Endothelial cell of umbilical vein (primary cell): ENCODE results near the gene SOCS4. TPM values are rescaled to one million over a fixed set of nuclear protein-coding genes. Genes with fewer than 3 reads are reported as not detected.

Experiments
- BruUV-seq: library from RNA; stranded (reverse); fragments of 400-500 nt; replicated peaks from 2 replicates; lab custom pipeline; 2021; lab: Mats Ljungman, UMichigan
- CTCF ChIA-PET: fragments of 300-600, 350-600 bp; sonication (Branson Sonifier 250); formaldehyde crosslinking; loops from one replicate; lab custom pipeline; 2021; ENCODE audit warnings: antibody characterized with exemption, inconsistent platforms; lab: Charles Lee
- POLR2A ChIA-PET: fragments of 300-600, 350-600 bp; sonication (Branson Sonifier 250); formaldehyde crosslinking; loops from one replicate; lab custom pipeline; 2021; ENCODE audit warnings: antibody characterized with exemption, inconsistent platforms; lab: Charles Lee
- DNase-seq: peaks from one replicate; pipeline ENCODE4 v3.0.0-alpha.2; 2011; ENCODE audit warnings: low read depth, low spot score
- FAIRE-seq: peaks from 2 replicates; lab custom pipeline; 2011; peaks lifted over from hg19 to GRCh38; lab: Jason Lieb, UNC
- H2AFZ ChIP-seq: 2 replicates; pipeline ENCODE4 v1.6.0; 2012; ENCODE audit warnings: low read depth, low read length, control low read depth, inconsistent platforms
- H3K27ac ChIP-seq: 2 replicates; pipeline ENCODE4 v1.5.1; 2011; ENCODE audit warnings: low read depth, mild to moderate bottlenecking, control low read depth, low read length, moderate library complexity; ENCODE audit not compliant: insufficient read depth
- H3K27me3 ChIP-seq, 2 experiments: 2 replicates each; pipeline versions ENCODE4 v1.6.0 to v1.6.1; 2011; ENCODE audit warnings: low read length in 2 of 2, mixed read lengths in 1 of 2; ENCODE audit not compliant: control insufficient read depth in 2 of 2, insufficient read depth in 2 of 2
- H3K36me3 ChIP-seq, 2 experiments: 2 replicates in 1 of 2; 3 replicates in 1 of 2; pipeline ENCODE4 v1.5.1; 2011; ENCODE audit warnings: low read length in 2 of 2, mild to moderate bottlenecking in 1 of 2, moderate library complexity in 1 of 2; ENCODE audit not compliant: control insufficient read depth in 2 of 2, insufficient read depth in 2 of 2; ENCODE audit errors: extremely low read depth in 1 of 2
- H3K4me1 ChIP-seq: 3 replicates; pipeline ENCODE4 v1.5.1; 2011; ENCODE audit warnings: mild to moderate bottlenecking, low read length; ENCODE audit not compliant: control insufficient read depth, insufficient read depth; ENCODE audit errors: extremely low read depth
- H3K4me2 ChIP-seq: 2 replicates; pipeline ENCODE4 v1.6.1; 2011; ENCODE audit warnings: low read length, control low read depth, mixed read lengths; ENCODE audit not compliant: insufficient read depth
- H3K4me3 ChIP-seq, 3 experiments: fragments of 200-600 bp in 1 of 3; sonication (generic), shearing (Covaris generic) in 1 of 3; replicated peaks in 1 of 3; 2 replicates each; pipeline ENCODE4 v1.5.1; 2011 to 2016; ENCODE audit warnings: control low read depth in 3 of 3, low read length in 3 of 3, mild to moderate bottlenecking in 2 of 3, inconsistent platforms in 1 of 3, low read depth in 1 of 3, moderate library complexity in 1 of 3; ENCODE audit not compliant: insufficient read depth in 1 of 3
- H3K79me2 ChIP-seq: 2 replicates; pipeline ENCODE4 v1.6.0; 2012; ENCODE audit warnings: low read length, inconsistent platforms; ENCODE audit not compliant: control insufficient read depth, insufficient read depth
- H3K9ac ChIP-seq: replicated peaks from 2 replicates; pipeline ENCODE3; 2011; ENCODE audit warnings: low read length, control low read depth; ENCODE audit not compliant: insufficient read depth; ENCODE audit errors: extremely low read depth
- H3K9me1 ChIP-seq: replicated peaks from 3 replicates; pipeline ENCODE4 v1.6.0; 2011; ENCODE audit warnings: mild to moderate bottlenecking, low read length; ENCODE audit not compliant: control insufficient read depth, insufficient read depth; ENCODE audit errors: extremely low read depth
- H3K9me3 ChIP-seq: replicated peaks from 2 replicates; pipeline ENCODE4 v1.5.1; 2012; ENCODE audit warnings: low read length, inconsistent platforms; ENCODE audit not compliant: control insufficient read depth, insufficient read depth
- H4K20me1 ChIP-seq: replicated peaks from 2 replicates; pipeline ENCODE3; 2011; ENCODE audit warnings: mild to moderate bottlenecking, low read length; ENCODE audit not compliant: control insufficient read depth, insufficient read depth; ENCODE audit errors: extremely low read depth
- EZH2 ChIP-seq: IDR thresholded peaks from 2 replicates; pipeline ENCODE4 v1.6.1; 2012; ENCODE audit warnings: borderline replicate concordance, low read depth, mild to moderate bottlenecking, moderate library complexity, low read length, inconsistent platforms; ENCODE audit not compliant: severe bottlenecking
- FOS ChIP-seq: IDR thresholded peaks from 2 replicates; pipeline ENCODE4 v1.6.1; 2011; ENCODE audit warnings: mild to moderate bottlenecking, low read length, moderate library complexity, borderline replicate concordance; ENCODE audit not compliant: insufficient read depth
- GATA2 ChIP-seq: IDR thresholded peaks from 2 replicates; pipeline ENCODE4 v1.7.0; 2011; ENCODE audit warnings: low read depth, mild to moderate bottlenecking, moderate library complexity, mixed read lengths, low read length; ENCODE audit not compliant: insufficient read length, insufficient read depth
- JUN ChIP-seq: IDR thresholded peaks from 2 replicates; pipeline ENCODE4 v1.6.1; 2011; ENCODE audit warnings: borderline replicate concordance, low read depth; ENCODE audit not compliant: insufficient read length, insufficient read depth
- MYC ChIP-seq: IDR thresholded peaks from one replicate; pipeline ENCODE4 v1.6.1; 2011; ENCODE audit warnings: mild to moderate bottlenecking, low read depth, low read length
- POLR2A ChIP-seq: IDR thresholded peaks from 2 replicates; pipeline ENCODE4 v1.6.1; 2012; ENCODE audit warnings: low read depth, mild to moderate bottlenecking, control low read depth, low read length
- POLR2AphosphoS5 ChIP-seq: IDR thresholded peaks from 2 replicates; pipeline ENCODE4 v1.6.1; 2012; ENCODE audit warnings: low read depth, mild to moderate bottlenecking, control low read depth, low read length, moderate library complexity; ENCODE audit not compliant: insufficient read depth
- dilution Hi-C: fragments of 300-500 bp; cut with MboI; formaldehyde crosslinking; loops from one replicate; pipeline ENCODE4 v1.15.0; 2019; ENCODE audit warnings: low sequenced_read_pairs; ENCODE audit not compliant: extremely low pct_ligation_motif_present
- intact Hi-C: fragments of 100-400 bp; cut with micrococcal nuclease; formaldehyde crosslinking; loops from one replicate; pipeline ENCODE4 v1.10.0; 2022
- polyA plus RNA-seq, 4 experiments: library from polyadenylated mRNA; depleted of rRNA in 3 of 4; stranded (reverse) in 3 of 4; unstranded in 1 of 4; fragments of >200 nt; gene quantifications; 2 replicates each; pipeline versions ENCODE4 v1.2.1 to v1.2.3, GENCODE V29; 2011 to 2012; ENCODE audit warnings: missing spikeins in 1 of 4
- total RNA-seq: library from RNA; stranded (reverse); gene quantifications from 2 replicates; pipeline ENCODE4 v1.2.3, GENCODE V29; 2021
- TF ChIP-seq, protein P1 (sequence below), 2 donors: IDR thresholded peaks; 1 replicate in 1 of 2; 2 replicates in 1 of 2; pipeline ENCODE4 v1.5.1; 2011; ENCODE audit warnings: low read length in 2 of 2, mild to moderate bottlenecking in 2 of 2, moderate library complexity in 2 of 2, control low read depth in 1 of 2, inconsistent platforms in 1 of 2, low read depth in 1 of 2; ENCODE audit not compliant: insufficient read depth in 1 of 2; ENCODE audit errors: extremely low read depth in 1 of 2
- TF ChIP-seq, protein P2 (sequence below): IDR thresholded peaks from 2 replicates; pipeline ENCODE4 v1.6.1; 2011; ENCODE audit not compliant: insufficient read depth, insufficient read length

Gene SOCS4
- total and polyA plus RNA-seq, 2 donors (not counting 3 experiments of a cell fraction or from before 2014, with no cell fraction given): 6.4 to 26.7 TPM

DNA sequence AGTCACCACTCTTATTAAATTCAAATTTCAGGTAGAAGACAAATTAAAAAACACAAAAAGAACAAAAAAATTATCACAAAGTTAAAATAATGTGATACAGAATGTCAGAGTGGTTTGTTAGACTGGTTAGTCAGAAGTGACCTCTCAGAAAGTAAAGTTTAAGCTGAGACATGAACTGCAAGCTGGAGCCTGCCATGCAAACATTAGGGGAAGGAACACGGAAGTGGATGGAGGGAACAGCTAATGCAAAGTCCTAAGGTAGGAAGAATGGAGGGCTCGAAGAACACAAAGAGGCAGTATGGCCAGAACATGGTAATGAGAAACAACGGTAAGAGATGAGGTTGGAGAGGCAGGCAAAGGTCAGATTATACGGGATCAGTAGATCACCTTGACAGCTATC is 41.9 kb upstream of the SOCS4 start:
- dilution Hi-C loops: no loop called here
- Histone ChIP-seq H2AFZ (no peak overlapping the region), H3K27me3 (no peaks in the 10 kb centered on the region), H3K27ac (no peak overlapping the region), H3K4me1 (no peaks in the 10 kb centered on the region), H3K9me3 (no peaks in the 10 kb centered on the region), H3K4me2 (no peak overlapping the region), H3K9me1 (no peaks in the 10 kb centered on the region), H4K20me1 (no peaks in the 10 kb centered on the region), H3K36me3 (no peaks in the 10 kb centered on the region), H3K9ac (no peak overlapping the region), H3K4me3 (no peak overlapping the region), H3K79me2 (no peaks in the 10 kb centered on the region)
- CTCF ChIA-PET: interaction anchor here (1.2 kb wide), 2 partner anchors 54 to 175 kb away, joined by 3 read pairs; no protein-coding TSS in a partner anchor
- intact Hi-C loops: no loop called here
- TF ChIP-seq MYC (no peak), JUN (no peak), POLR2A (no peak), GATA2 (no peak), EZH2 (no peak), FOS (no peak), POLR2AphosphoS5 (no peak)
- TF ChIP-seq, protein P1, sequence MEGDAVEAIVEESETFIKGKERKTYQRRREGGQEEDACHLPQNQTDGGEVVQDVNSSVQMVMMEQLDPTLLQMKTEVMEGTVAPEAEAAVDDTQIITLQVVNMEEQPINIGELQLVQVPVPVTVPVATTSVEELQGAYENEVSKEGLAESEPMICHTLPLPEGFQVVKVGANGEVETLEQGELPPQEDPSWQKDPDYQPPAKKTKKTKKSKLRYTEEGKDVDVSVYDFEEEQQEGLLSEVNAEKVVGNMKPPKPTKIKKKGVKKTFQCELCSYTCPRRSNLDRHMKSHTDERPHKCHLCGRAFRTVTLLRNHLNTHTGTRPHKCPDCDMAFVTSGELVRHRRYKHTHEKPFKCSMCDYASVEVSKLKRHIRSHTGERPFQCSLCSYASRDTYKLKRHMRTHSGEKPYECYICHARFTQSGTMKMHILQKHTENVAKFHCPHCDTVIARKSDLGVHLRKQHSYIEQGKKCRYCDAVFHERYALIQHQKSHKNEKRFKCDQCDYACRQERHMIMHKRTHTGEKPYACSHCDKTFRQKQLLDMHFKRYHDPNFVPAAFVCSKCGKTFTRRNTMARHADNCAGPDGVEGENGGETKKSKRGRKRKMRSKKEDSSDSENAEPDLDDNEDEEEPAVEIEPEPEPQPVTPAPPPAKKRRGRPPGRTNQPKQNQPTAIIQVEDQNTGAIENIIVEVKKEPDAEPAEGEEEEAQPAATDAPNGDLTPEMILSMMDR (IDR thresholded peaks at IDR 0.05; ENCODE audit: extremely low read depth in 1 of 2, insufficient read depth in 1 of 2, low read depth in 1 of 2, low read length in 2 of 2): no peak
- TF ChIP-seq, protein P2, sequence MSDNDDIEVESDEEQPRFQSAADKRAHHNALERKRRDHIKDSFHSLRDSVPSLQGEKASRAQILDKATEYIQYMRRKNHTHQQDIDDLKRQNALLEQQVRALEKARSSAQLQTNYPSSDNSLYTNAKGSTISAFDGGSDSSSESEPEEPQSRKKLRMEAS: no peak
- POLR2A ChIA-PET: no interaction called here
- no peak for DNase-seq
- no TSS peak for BruUV-seq
- no peak for FAIRE-seq
